CD4-positive, alpha-beta T cell treated with Interleukin-15 for 1 hour (primary cell): ENCODE results near the gene HRH1.
"Not testable (repeated sequence)": the region's sequence is repeated elsewhere in the genome, so short reads cannot be mapped to it uniquely, and the experiment has no call there.

Experiments used
- DNase-seq: peaks from one replicate; pipeline ENCODE4 v3.0.0-alpha.2; 2020

HRH1 gene, protein sequence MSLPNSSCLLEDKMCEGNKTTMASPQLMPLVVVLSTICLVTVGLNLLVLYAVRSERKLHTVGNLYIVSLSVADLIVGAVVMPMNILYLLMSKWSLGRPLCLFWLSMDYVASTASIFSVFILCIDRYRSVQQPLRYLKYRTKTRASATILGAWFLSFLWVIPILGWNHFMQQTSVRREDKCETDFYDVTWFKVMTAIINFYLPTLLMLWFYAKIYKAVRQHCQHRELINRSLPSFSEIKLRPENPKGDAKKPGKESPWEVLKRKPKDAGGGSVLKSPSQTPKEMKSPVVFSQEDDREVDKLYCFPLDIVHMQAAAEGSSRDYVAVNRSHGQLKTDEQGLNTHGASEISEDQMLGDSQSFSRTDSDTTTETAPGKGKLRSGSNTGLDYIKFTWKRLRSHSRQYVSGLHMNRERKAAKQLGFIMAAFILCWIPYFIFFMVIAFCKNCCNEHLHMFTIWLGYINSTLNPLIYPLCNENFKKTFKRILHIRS

DNA sequence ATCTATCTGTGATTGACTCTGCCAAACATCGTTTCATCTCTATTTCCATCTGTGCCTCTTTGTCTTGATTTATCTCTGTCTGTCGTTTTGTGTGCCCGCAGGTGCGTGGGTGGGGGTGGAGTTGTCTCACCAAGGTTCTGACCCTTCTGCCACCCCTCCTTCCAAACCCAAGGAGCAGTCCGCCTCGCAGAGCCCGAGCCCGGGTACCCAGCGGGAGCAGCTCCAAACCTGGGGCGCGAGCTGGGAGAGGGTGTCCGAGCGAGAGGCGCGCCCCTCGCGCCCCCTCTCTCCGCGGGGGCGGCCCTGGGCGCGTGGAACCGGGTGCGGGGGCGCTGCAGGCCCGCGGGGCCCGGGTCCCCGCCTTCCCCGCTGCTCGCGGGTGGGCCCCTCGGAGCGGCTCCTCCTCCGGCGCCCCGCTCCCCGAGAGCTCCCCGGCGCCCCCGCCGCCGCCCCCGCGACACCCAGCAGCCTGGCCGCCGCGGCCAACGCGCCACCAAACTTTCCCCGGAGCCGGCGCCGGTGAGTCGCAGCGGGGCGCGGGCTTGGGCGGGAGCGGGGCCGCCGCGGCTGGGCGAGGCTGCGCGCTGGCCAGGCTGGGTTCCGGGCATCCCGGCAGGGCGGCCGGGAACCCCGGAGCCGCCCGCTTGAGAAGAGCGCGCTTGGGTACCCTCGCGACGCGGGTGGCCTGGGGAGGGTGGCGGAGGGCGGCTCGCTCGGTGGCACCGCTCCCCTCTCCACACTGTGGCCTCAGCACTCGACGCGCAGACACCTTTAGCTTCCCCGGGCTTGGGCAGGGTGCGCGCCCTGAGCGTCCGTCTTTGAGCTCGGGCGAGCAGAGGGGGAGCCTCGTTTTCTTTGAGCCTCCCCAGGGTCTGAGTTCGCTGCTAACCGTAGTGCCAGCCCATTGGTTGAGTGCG is at the start of gene HRH1:
HRH1 (plus strand) TSS at position 458 of the 917 bp plus-strand sequence. CDS start 104,545 bp downstream, outside the sequence.
- no peak for DNase-seq

DNA sequence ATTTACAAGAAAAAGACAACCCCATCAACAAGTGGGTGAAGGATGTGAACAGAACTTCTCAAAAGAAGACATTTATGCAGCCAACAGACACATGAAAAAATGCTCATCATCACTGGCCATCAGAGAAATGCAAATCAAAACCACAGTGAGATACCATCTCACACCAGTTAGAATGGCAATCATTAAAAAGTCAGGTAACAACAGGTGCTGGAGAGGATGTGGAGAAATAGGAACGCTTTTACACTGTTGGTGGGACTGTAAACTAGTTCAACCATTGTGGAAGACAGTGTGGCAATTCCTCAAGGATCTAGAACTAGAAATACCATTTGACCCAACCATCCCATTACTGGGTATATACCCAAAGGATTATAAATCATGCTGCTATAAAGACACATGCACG is 41.0 kb upstream of the HRH1 start:
- DNase-seq: not testable (repeated sequence)

DNA sequence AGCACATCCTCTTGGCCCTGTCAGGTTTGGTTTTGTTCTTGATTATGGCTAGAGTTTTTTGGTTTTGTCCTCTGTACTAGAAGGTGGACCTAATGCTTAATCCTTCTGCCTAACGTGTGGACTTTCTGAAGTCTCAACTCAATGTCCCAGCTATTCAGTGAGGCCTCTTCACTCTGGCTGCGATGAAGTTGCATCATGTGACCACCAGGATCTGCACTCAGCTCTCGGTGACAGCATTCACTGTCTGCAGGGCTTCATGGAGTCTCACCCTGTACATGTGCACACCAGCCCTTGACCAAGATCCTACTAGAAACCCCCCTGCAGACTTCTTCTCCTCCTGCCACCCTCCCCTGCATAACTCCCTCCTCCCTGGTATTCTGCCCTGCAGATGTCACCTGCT is 38.7 kb upstream of the HRH1 start:
- no peak for DNase-seq

DNA sequence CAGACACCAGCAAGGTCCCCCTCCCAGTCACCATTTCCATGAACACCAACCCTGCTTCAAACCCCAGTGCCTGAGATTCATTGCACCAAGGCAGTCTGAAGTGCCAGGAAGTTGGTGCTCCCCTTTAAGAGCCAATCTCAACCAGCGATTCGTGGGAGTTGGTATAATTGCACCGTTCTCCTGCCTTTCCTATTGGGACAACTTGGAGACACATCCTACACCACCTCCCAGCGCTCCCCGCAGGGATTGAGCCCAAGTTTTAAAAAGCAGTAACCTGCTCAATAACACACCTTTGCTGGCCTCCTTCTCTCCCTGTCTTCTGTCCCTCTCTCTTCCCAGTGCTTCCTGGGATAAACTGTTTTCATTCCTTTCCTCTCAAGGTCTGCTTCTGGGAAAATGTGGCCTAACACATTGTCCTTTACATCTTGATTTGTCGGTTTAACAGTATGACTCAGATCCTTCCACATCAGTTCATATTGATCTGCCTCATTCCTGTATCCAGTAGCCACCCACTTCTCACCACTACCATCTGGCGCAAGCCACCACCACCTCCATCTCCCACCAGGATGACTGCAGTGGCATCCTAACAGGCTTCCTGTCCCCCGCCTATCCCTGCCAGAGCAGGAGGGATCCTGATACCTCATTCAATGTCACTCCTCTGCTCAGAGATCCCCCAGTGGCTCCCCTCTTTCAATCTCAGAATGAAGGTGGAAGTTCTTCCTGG is 37.8 kb upstream of the HRH1 start:
- DNase-seq: no peak

DNA sequence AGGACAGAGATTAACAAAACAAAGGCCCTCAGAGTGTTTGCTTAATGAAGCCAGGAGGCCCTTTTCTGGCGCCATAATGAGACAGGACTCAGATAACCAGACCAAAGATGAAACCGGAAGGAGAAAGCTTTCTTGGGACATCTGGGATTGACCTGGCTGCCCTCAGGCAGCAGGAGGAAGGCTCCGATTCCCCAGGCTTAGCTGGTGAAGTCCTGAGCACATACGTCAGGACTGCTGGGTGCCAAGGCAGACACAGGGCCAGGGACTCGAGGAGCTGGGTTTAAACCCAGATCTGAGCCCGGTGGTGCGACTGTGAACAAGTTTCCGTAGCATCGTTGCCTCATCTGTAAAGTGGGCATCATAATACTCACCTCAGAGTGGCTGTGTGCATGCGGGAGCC is 36.7 kb upstream of the HRH1 start:
- no peak for DNase-seq

DNA sequence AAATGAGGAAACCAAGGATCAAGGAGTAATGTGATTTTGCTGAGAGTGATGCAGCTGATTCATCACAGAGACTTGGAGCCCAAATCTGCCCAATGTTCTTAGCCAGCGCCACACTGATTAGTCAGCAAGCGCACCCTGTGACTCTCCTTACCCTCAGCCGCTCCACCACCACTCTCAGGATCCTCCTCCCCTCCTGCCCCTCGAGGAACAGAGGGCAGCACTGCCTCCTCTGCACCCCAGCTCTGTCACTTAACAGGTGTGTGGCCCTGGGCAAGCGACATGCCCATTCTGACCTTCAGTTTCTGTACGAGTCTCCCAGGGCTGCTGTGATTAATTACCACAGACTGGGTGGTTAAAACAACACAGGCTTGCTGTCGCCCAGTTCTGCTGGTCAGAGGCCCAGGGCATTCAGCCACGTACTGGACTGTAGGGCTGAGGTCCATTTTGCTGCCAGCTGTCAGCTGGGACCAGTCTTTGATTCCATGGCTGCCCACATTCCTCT is 36.1 kb upstream of the HRH1 start:
- DNase-seq: no peak

DNA sequence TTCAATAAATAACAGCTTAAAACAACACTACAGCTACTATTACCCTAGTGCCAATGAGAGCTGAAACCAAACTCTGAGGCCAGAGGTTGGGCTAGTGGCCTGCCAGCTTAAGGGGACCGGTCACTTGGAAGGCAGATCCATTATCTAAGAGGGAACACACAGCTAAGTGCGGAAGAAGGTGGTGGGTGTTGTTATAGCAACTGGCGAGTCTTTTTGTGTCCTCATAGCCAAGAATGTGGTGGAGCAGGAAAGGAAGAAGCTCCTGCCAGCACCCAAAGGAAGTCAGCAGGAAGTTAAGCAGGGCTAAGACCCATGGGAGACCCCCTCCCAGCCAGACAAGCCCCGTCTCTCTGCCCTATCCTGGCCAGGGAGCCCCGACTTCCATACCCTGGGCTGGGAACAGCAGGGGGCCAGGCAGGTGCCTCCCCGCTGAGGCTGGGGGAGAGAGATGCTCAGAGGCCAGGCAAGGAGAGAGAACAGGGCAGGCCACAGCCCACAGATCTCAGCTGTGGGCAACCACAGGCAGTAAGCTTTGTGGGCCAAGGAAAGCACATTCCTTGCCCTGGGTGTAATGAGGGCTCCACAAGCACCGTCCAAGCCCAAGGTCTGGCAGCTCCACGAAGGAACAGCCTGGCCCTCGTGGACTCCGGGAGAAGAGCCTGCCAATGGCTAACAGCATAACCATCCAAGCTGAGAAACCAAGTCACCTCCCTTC is 34.0 kb upstream of the HRH1 start:
- no peak for DNase-seq

DNA sequence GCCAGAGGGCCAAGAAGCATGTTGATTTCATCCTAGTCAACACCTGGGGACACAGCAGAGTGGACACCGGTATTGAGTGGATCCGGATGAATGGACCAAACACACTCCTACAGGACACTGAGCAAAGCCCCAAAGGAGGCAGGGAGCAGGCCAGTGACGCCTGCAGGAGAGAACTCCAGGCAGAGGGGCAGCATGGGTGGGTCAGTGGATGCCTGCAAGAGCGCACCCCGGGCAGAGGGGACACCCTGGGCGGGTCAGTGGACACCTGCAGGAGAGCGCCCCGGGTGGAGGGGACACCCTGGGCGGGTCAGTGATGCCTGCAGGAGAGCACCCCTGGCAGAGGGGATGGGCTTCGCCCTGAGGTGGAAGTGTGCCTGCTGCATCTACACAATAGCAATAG is 27.6 kb upstream of the HRH1 start:
- no peak for DNase-seq

DNA sequence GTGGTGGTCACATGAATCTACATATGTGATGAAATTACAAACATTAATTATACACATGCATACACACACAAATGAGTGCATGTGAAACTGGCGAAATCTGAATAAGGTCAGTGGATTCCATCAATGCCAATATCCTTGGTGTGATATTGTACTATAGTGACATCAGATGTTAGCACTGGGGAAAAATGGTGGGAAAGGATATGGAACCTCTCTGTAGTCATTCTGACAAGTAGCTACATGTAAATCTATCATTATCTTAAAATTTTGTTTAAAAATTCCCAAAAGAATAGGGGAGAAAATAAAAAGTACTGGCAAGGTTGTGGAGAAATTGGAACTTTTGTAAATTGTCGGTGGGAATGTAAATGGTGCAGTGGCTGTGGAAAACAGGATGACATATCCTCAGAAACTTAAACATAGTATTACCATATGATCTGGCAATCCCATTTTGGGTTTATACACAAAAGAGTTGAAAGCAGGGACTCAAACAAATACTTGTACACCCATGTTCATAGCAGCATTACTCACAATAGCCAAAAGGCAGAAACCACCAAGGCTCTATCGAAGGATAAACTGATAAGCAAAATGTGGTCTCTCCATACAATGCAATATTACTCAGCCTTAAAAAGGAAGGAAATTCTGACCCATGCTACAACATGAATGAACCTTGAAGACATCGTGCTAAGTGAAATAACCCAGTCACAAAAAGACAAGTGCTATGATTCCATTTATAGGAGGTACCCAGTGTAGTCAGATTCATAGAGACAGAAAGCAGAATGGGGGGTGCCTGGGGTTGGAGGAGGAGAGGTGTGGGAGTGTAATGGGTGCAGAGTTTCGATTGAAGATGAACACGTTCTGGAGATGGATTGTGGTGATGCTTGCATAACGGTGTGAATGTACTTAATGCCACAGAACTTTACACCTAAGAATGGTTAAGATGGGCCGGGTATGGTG is 25.3 kb upstream of the HRH1 start:
- DNase-seq: no peak

DNA sequence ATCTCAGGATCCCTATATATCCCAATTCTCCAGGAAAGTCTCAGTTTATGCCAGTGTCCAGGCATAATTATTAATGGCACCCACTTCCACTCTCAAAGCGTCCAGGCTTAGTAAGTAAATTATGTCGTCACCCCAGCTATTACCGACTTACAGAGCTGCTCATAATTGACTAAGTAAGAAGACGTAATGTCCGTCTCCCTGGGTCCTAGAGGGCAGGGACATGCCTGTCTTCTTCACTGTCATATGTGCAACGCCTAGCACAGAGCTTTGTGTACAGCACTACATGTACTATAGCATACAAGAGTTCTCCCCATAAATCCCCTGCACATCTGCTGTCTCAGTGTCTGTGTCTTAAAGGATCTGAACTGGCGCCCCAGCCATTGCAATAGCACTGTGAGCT is 23.9 kb upstream of the HRH1 start:
- no peak for DNase-seq

DNA sequence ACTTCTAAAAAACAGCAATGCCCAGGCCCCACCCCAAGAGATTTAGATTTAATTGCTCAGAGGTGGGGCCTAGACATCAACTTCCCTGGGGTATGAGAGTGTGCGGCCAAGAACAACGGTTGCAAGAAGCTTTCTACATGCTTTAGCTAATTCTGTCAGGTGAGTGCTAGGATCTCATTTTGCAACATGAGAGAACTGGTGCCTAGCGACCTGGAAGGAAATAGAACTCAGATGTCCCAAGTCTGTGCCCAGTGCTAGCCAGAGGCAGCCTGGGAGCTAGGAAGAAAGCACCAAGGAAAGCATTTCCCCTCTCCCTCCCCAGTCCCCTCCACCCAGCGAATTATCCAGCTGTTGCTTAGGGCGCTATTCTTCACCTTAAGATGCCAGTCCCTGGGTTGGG is 22.9 kb upstream of the HRH1 start:
- no peak for DNase-seq

DNA sequence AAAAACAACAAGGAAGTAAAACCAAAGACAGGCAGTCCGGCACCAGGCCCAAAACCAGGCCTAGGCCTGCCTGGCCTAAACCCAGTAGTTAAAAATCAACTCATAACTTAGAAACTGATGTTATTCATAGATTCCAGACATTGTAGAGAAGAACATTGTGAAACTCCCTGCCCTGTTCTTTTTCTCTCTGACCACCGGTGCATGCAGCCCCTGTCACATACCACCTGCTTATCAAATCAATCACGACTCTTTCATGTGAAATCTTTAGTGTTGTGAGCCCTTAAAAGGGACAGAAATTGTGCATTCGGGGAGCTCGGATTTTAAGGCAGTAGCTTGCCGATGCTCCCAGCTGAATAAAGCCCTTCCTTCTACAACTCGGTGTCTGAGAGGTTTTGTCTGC is 22.4 kb upstream of the HRH1 start:
- not testable (repeated sequence) for DNase-seq

DNA sequence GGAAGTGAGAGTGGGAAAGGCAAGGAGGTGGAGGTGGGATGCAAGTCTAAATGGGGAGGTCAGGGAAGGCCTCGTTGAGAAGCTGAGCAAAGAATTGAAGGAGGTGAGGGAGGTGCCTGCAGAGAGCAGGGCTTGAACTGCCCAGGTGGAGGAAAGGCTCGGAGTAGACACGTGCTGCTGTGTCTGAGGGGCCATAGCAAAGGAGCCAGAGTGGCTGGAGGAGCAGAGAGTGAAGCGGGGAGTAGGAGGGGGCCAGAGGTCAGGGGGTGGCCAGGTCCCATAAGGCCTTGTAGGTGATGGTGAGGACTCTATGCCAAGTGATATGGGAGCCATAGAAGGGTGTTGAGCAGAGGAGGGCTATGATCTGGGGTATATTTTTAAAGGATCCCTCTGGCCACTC is 21.4 kb upstream of the HRH1 start:
- DNase-seq: no peak

DNA sequence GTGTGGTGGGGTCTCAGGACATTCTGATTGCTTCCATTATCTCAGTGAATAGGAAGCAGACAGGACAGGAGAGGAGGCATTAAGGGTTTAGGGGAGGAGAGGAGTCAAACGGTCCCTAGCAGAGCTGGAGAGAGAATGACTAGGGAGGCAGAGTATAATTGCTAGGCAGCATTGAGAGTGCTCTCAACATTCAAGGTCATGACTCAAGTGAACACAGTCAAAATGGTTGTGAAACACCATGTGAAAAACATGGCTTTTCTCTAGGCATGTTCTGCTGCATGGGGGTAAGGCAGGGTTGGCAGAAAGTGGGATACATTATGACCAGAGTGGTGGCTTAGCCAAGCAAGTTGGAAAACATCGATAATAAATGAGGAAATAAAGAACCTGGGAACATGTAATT is 19.5 kb upstream of the HRH1 start:
- no peak for DNase-seq

DNA sequence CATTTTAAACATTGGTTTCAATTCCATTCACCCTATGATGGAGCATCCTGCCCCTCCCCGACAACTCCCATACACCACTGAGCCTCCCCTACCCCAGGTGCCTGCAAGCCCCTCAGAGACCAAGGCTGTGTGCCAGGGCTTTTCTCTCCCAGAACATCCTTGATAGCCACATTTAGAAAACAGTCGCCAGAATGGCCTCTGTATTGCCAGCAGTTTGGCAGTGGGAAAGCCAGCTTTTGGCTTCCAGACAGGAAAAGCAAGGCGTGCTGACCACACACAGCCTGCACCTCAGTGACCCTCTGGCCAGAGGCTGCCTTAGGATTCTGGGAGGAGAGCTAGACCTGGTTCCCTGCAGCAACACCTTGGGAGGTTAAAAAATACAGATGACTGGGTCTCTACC is 18.2 kb upstream of the HRH1 start:
- no peak for DNase-seq

DNA sequence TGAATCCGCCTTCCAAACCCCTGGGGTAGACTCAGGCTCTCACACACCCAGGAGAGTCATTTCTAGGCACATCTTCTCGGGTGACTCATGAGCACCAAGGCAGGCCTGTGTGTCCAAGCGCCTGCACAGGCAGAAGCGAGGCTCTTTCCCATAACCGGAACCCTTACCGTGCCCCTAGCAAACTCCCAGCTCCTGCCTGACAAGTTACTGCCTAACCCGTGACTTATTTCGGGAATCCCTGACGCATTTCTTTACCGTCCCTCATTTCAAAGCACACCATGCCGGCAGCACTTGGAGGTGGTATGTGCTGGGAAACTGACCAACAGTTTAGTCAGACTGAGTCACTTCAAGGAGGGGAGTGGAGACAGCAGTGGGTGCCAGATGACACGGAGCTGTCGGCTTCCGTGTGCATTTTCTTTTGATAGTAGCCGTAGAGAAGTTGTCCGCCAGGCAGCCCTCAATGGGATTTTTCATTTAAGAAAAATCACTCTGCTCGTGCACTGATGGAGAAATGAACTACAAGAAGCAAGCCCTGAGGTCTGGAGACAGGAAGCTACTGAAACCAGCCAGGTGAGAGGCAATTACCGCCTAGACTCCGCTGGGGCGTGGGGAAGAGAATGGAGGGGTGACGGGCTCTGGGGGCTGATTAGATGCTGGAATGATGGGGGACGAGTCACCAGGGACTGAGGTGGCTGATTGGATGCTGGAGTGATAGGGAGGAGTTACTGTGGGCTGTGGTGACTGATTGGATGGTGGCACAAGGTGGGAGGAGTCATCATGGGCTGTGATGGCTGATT is 17.3 kb upstream of the HRH1 start:
- DNase-seq: no peak

DNA sequence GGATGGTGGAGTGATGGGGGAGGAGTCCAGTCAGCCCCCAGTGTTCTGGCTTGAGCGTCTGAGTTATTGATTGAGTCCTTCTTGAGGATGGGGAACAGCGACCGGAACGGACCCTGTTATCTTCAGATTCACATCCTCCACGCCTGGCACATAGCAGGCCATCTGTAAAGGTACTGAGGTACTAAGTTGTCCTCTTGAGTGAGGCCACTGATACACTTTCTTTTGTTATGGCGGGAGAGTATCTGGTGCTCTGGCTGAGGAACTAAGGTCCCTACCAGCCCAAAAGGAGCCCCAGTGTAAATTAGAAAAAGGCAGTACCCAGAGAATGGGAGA is 16.7 kb upstream of the HRH1 start:
- no peak for DNase-seq

DNA sequence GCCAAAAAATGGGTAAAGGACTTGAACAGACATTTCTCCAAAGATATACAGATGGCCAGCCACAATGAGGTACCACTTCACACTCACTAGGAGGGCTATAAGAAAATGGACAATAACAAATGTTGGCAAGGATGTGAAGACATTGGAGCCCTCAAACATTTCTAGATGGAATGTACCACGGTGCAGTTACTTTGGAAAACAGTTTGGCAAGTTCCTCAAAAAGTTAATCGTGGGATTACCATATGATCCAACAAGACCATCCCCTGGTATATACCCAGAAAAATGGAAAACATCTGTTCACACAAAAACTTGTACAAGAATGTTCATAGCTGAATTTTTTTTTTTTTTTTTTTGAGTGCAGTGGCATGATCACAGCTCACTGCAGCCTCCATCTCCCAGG is 15.9 kb upstream of the HRH1 start:
- DNase-seq: no peak

DNA sequence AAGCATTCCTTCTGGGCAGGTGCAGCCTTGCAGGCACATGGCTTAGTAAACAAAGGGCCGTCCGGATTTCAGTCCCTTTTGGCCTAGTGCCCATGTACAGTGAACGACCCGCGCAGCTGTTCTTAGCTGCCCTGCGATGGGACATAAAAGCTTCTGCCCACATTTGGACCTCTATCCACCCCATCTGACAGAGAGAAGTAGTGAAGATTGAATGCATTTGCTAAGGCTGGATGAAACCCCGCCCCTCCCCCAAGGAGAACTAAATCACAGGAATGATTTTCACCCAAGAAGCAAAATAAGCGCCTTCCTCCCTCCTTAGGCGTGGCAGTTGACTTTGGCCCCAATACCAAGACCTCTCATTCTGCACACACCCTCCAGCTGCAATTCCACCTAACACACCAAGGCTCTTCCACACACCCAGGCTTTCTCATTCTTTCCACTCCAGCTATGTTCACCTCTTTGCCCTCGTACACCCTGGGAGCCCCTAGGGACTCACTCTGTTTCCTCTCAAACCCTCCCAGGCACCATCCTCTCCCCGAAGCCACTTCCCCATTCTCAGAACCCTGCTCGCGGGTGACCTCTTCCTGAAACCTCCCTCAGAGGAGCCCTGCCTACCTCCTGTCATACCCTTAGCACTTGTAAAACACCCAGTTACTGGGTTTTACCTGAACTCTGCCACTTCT is 14.1 kb upstream of the HRH1 start:
- peak; percentile 64 for DNase-seq

DNA sequence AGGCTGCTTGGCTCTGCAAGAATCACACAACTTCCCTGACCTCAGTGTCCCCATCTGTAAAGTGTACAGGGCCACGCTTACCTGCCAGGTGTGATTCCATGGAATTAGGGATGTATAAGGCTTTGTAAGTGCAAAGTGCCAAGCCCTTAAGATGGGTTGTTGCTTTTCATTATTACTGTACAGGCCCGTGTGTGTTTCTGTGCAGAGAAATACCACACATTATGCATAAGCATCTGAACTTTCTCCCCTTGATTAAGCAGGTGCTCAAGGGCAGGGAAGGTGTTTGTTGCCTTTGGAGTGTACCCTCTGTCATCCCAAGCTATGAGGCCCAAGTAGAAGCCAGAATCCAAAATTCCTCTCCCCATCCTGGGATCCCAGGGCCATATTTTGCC is 13.6 kb upstream of the HRH1 start:
- DNase-seq: no peak
